Thymus (tissue), 2 donors: ENCODE data around the gene HACD1. TPM values are rescaled to one million over a fixed set of nuclear protein-coding genes. Genes with fewer than 3 reads are reported as not detected.

Experiments
- polyA plus RNA-seq: library from polyadenylated mRNA; stranded (reverse); fragments of 200-250 nt; gene quantifications from one replicate; pipeline ENCODE4 v1.2.3, GENCODE V29; 2013
- total RNA-seq: library from RNA; stranded (reverse); fragments of 120-200 nt; gene quantifications from one replicate; pipeline ENCODE4 v1.2.4, GENCODE V29; 2013
- donor health status: healthy.

The HACD1 gene
- total and polyA plus RNA-seq, 2 donors, result 7.3 to 11.6 TPM

Other genes starting within 250 kb of the HACD1 start
- 0.42 TPM for gene ST8SIA6, start 162.8 kb downstream of the HACD1 start, total RNA-seq
- gene ST8SIA6, start 162.8 kb downstream of the HACD1 start, polyA plus RNA-seq, result 0.18 TPM
- gene STAM, start 26.8 kb upstream of the HACD1 start, total RNA-seq, result 18.2 TPM
- gene STAM, start 26.8 kb upstream of the HACD1 start, polyA plus RNA-seq, result 19.8 TPM
- gene TMEM236, start 134.8 kb upstream of the HACD1 start, total RNA-seq, result 0.24 TPM
- gene TMEM236, start 134.8 kb upstream of the HACD1 start, polyA plus RNA-seq, result 0.30 TPM
- 6.8 TPM for gene MRC1, start 192.0 kb upstream of the HACD1 start, total RNA-seq
- 10.2 TPM for gene MRC1, start 192.0 kb upstream of the HACD1 start, polyA plus RNA-seq